HEK293 (cell line): Measurements from ENCODE around the gene GZMH.

Experiments
- REST ChIP-seq: fragments of 450-650 bp; formaldehyde crosslinking; IDR thresholded peaks from 2 replicates; pipeline ENCODE4 v1.5.1; 2016; ENCODE audit warnings: missing biosample characterization, missing genetic modification characterization
- ZBTB17 ChIP-seq: fragments of 450-650 bp; formaldehyde crosslinking; IDR thresholded peaks from 2 replicates; pipeline ENCODE4 v1.5.1; 2016; ENCODE audit warnings: missing biosample characterization, missing genetic modification characterization
- ZNF114 ChIP-seq: fragments of 450-650 bp; formaldehyde crosslinking; IDR thresholded peaks from 2 replicates; pipeline ENCODE4 v1.5.0; 2017; ENCODE audit warnings: missing biosample characterization, missing genetic modification characterization
- ZNF132 ChIP-seq: fragments of 450-650 bp; formaldehyde crosslinking; IDR thresholded peaks from 2 replicates; pipeline ENCODE4 v1.5.1; 2017; ENCODE audit warnings: missing biosample characterization, missing genetic modification characterization, borderline replicate concordance
- ZNF341 ChIP-seq: fragments of 450-650 bp; formaldehyde crosslinking; IDR thresholded peaks from 2 replicates; pipeline ENCODE4; 2016; ENCODE audit warnings: low read depth, missing biosample characterization, missing genetic modification characterization
- ZNF48 ChIP-seq: fragments of 450-650 bp; formaldehyde crosslinking; IDR thresholded peaks from 2 replicates; pipeline ENCODE4 v1.5.1; 2016; ENCODE audit warnings: missing biosample characterization, missing genetic modification characterization
- ZNF629 ChIP-seq: fragments of 450-650 bp; formaldehyde crosslinking; IDR thresholded peaks from 2 replicates; pipeline ENCODE4 v1.5.1; 2017; ENCODE audit warnings: missing biosample characterization, missing genetic modification characterization
- TF ChIP-seq, protein P1 (sequence below): fragments of 450-650 bp; formaldehyde crosslinking; IDR thresholded peaks from 2 replicates; pipeline ENCODE4 v1.5.1; 2016; ENCODE audit warnings: missing biosample characterization, missing genetic modification characterization
- TF ChIP-seq, protein P2 (sequence below): fragments of 450-650 bp; formaldehyde crosslinking; IDR thresholded peaks from 2 replicates; pipeline ENCODE4 v1.5.1; 2016; ENCODE audit warnings: missing biosample characterization, missing genetic modification characterization, low read depth

DNA sequence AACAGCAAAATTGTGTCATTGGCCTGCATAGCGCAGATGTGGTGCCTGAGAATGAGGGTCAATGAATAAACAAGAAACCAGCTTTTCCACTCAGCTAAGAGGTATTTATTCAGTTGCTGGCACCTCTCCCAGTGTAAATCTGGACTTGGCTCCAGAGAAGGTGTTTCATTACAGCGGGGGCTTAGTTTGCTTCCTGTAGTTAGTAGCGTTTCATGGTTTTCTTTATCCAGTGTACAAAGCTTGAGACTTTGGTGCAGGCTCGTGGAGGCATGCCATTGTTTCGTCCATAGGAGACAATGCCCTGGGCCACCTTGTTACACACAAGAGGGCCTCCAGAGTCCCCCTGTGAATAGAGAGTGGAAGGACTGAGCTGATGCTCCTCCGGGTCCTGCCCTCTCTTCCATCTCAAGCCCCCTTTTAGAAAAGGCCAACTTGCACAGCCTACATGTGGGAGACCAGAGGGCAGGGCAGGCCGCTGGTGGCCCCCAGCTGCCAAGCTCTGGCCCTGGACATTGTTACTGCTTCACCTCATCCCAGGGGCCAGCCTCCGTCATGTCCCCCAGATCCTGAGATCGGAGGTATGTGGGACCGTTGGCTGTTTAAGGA lies 21.5 kb upstream of the GZMH start:
- TF ChIP-seq, protein P1, sequence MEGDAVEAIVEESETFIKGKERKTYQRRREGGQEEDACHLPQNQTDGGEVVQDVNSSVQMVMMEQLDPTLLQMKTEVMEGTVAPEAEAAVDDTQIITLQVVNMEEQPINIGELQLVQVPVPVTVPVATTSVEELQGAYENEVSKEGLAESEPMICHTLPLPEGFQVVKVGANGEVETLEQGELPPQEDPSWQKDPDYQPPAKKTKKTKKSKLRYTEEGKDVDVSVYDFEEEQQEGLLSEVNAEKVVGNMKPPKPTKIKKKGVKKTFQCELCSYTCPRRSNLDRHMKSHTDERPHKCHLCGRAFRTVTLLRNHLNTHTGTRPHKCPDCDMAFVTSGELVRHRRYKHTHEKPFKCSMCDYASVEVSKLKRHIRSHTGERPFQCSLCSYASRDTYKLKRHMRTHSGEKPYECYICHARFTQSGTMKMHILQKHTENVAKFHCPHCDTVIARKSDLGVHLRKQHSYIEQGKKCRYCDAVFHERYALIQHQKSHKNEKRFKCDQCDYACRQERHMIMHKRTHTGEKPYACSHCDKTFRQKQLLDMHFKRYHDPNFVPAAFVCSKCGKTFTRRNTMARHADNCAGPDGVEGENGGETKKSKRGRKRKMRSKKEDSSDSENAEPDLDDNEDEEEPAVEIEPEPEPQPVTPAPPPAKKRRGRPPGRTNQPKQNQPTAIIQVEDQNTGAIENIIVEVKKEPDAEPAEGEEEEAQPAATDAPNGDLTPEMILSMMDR (tag by site-specific recombination) = no peak
- no peak for TF ChIP-seq REST (tag by site-specific recombination)
- no peak for TF ChIP-seq ZBTB17
- no peak for TF ChIP-seq ZNF132 (tag by site-specific recombination)
- TF ChIP-seq, protein P2, sequence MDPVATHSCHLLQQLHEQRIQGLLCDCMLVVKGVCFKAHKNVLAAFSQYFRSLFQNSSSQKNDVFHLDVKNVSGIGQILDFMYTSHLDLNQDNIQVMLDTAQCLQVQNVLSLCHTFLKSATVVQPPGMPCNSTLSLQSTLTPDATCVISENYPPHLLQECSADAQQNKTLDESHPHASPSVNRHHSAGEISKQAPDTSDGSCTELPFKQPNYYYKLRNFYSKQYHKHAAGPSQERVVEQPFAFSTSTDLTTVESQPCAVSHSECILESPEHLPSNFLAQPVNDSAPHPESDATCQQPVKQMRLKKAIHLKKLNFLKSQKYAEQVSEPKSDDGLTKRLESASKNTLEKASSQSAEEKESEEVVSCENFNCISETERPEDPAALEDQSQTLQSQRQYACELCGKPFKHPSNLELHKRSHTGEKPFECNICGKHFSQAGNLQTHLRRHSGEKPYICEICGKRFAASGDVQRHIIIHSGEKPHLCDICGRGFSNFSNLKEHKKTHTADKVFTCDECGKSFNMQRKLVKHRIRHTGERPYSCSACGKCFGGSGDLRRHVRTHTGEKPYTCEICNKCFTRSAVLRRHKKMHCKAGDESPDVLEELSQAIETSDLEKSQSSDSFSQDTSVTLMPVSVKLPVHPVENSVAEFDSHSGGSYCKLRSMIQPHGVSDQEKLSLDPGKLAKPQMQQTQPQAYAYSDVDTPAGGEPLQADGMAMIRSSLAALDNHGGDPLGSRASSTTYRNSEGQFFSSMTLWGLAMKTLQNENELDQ = no peak
- TF ChIP-seq ZNF48 (tag by site-specific recombination) = no peak
- no peak for TF ChIP-seq ZNF341 (tag by site-specific recombination)
- TF ChIP-seq ZNF629 (tag by site-specific recombination) = no peak
- TF ChIP-seq ZNF114 (tag by site-specific recombination) = no peak
